Ramos (cell line): Measurements from ENCODE around the gene PHF8.

Source experiments
- in situ Hi-C: fragments of 300-500 bp; cut with MboI; formaldehyde crosslinking; loops from one replicate; pipeline ENCODE4 v1.14.3; 2022; ENCODE audit warnings: low sequenced_read_pairs; ENCODE audit not compliant: unreplicated experiment

Gene PHF8

GRCh38 chrX:54044126-54044876 lies at the start of gene PHF8:
Gene PHF8 (minus strand): TSS chrX:54044473. CDS start chrX:54042728, 1,745 bp downstream.
- in situ Hi-C loops, result loop anchor here (25.0 kb wide), 1 partner anchor 493 kb away; the partner anchor contains the start of gene GNL3L

- in situ Hi-C loops, result no loop called here
These were observed 49.3 kb upstream of the PHF8 start for GRCh38 chrX:54093571-54093970.

GRCh38 chrX:54093159-54093558 lies 48.9 kb upstream of the PHF8 start:
- in situ Hi-C loops, result no loop called here

GRCh38 chrX:54090880-54091279 lies 46.6 kb upstream of the PHF8 start:
- in situ Hi-C loops, result no loop called here

- in situ Hi-C loops, result no loop called here
These were observed 44.9 kb upstream of the PHF8 start for GRCh38 chrX:54089191-54089590.

- in situ Hi-C loops, result no loop called here
These were observed 43.4 kb upstream of the PHF8 start for GRCh38 chrX:54087661-54088060.

GRCh38 chrX:54085666-54086065 lies 41.4 kb upstream of the PHF8 start:
- in situ Hi-C loops, result no loop called here

GRCh38 chrX:54076903-54077302 lies 32.6 kb upstream of the PHF8 start:
- in situ Hi-C loops, result no loop called here

- in situ Hi-C loops, result no loop called here
These were observed 30.6 kb upstream of the PHF8 start for GRCh38 chrX:54074826-54075225.

- in situ Hi-C loops, result no loop called here
These were observed 23.5 kb upstream of the PHF8 start for GRCh38 chrX:54067766-54068165.

GRCh38 chrX:54066841-54067240 lies 22.6 kb upstream of the PHF8 start:
- in situ Hi-C loops, result no loop called here

GRCh38 chrX:54064564-54064963 lies 20.3 kb upstream of the PHF8 start:
- in situ Hi-C loops, result no loop called here

- in situ Hi-C loops, result no loop called here
These were observed 19.1 kb upstream of the PHF8 start for GRCh38 chrX:54063361-54063760.

- in situ Hi-C loops, result loop anchor here (25.0 kb wide), 1 partner anchor 488 kb away; the partner anchor contains the start of gene GNL3L
These were observed 5.5 kb upstream of the PHF8 start for GRCh38 chrX:54049801-54050200.

GRCh38 chrX:54048412-54048811 lies 4.1 kb upstream of the PHF8 start:
- in situ Hi-C loops, result loop anchor here (25.0 kb wide), 1 partner anchor 489 kb away; the partner anchor contains the start of gene GNL3L

GRCh38 chrX:54045563-54046228 lies 1.4 kb upstream of the PHF8 start:
- in situ Hi-C loops, result loop anchor here (25.0 kb wide), 1 partner anchor 492 kb away; the partner anchor contains the start of gene GNL3L

- in situ Hi-C loops, result loop anchor here (25.0 kb wide), 1 partner anchor 492 kb away; the partner anchor contains the start of gene GNL3L
These were observed 635 bp upstream of the PHF8 start for GRCh38 chrX:54044877-54045338.

GRCh38 chrX:54043541-54044125 lies 640 bp downstream of the PHF8 start:
- in situ Hi-C loops, result loop anchor here (25.0 kb wide), 1 partner anchor 494 kb away; the partner anchor contains the start of gene GNL3L

GRCh38 chrX:54043056-54043455 lies 1.2 kb downstream of the PHF8 start:
- in situ Hi-C loops, result loop anchor here (25.0 kb wide), 1 partner anchor 494 kb away; the partner anchor contains the start of gene GNL3L

GRCh38 chrX:54042609-54043021 lies 1.7 kb downstream of the PHF8 start:
- in situ Hi-C loops, result loop anchor here (25.0 kb wide), 1 partner anchor 495 kb away; the partner anchor contains the start of gene GNL3L
